Right lobe of liver (tissue), 4 donors: ENCODE data around the gene OVCH2.

Experiments
- CTCF ChIP-seq, 4 donors: fragments of 200-600 bp in 3 of 4; fragments of 450-650 bp in 1 of 4; IDR thresholded peaks; one replicate each; pipeline versions ENCODE4 v1.5.1 to v1.8.0; 2016 to 2022; ENCODE audit warnings: antibody characterized with exemption in 4 of 4, mild to moderate bottlenecking in 2 of 4
- POLR2A ChIP-seq: fragments of 450-650 bp; IDR thresholded peaks from one replicate; pipeline ENCODE4 v1.6.1; 2017; ENCODE audit warnings: antibody characterized with exemption, mild to moderate bottlenecking
- donor health status: DM: no; HTN: no; CAD: no.
- donor health status: DM: no; HTN: no; CAD: no.
- donor health status: DM: no; HTN: yes; CAD: no.

GRCh38 chr11:7671347-7672215, 34.7 kb downstream of the OVCH2 start:
- no peak for TF ChIP-seq CTCF (IDR thresholded peaks at IDR 0.05)
- no peak for TF ChIP-seq POLR2A
